HS-5 (cell line): ENCODE measurements around the gene ZMYND11.
"Not testable (repeated sequence)": the region's sequence is repeated elsewhere in the genome, so short reads cannot be mapped to it uniquely, and the experiment has no call there.

Experiments used
- DNase-seq: peaks from one replicate; pipeline ENCODE4 v3.0.0-alpha.2; 2012; ENCODE audit warnings: low read depth

Gene ZMYND11

DNA sequence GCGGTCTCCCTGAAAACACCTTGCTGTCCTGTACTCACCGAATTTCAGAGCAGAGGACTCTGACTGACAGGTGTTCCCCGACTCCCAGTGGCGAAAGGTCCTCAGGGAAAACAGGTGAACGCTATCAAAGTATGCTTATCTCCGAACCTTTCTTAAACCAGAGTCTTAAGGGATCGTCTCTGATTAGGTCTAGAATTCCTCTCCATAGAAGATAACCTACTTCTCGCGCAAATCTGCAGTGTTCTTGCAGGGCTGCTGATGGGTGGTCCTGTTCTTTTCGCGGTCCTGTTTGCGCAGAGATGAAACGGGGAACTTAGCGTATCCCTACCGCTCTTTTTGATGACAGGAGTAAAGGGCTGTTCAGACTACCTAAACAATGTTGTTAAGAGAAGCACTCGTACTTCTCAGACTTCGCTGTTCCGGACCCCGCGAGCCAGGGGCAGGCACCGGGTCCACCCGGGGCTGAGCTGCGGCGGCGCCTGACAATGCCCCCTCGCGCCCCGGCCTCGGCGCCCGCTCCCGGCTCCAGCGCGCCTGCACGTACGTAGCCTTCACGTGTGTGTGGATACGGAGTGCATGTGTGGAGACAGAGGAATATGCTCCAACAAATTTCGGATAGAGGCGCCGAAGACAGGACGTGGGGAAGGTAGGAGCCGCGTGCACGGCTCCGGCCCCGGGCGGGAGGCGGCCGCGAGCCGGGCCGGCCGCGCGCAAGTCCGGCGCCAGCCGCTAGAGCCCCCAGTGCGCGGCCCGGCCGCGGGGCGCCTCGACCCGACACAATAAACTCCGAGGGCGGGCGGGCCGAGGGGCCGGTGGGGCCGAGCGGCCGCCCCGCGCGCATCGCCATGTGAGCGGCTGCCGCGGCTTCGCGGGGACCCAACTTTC, 766 bp upstream of the ZMYND11 start:
- no peak for DNase-seq

DNA sequence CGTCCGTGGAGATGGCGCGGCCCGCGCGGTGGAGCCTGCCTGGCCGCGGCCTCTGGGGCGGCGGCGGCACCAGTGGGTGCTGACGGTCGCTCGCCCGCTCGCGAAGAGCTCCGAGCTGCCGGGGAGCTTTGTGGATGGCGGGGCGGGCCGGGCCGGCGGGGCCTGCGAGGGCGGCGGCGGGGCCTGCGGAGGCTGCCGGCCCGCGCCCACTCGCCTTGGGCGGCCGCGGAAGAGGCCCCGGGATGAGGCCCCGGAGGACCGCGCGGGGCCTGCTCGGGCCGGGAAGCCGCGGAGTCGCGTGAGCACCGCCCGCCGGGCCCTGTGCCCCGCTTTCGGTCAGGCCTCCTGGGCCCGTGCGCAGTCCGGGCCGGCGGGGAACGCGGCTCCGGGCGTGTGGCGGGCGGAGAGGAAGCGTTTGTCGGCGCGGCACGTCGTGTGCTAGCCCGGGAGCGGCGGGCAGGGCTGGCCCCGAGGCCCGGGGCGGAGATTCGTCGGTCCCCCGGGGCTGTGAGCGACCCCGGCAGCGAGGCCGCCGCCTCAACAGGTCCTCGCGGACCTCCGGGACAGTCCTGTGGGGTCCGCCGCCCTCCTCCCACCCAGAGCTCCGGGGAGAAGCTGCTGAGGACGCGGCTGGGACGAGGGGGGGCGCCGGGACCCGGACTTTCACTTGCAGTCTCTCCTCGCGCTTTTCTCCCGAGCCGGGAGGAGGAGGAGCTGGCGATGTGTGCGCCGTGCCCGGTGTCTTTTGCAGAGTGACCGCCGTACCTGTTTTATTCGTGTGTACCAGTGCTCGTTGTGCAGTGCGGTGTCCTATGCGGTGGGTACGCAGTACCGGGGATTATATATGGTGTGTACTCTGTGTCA, 578 bp downstream of the ZMYND11 start:
- no peak for DNase-seq

GRCh38 chr10:136465-136762, 1.2 kb downstream of the ZMYND11 start:
- no peak for DNase-seq

DNA sequence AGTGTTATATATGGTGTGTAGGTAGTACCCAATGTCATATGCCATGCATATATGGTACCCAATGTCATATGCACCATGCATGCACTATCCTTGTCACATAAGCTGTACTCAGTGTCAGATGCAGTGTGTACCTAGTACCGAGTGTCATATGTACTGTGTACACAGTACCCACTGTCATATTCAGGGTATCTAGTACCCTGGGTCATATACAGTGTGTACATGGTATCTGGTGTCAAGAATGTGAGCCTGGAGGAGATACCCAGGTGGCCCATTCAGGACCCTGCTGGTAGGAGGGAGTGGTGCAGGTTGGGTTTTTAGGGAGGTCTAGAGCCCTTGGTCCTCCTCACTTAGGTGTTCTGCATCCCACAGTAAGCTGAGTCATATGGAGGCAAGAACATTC, 1.8 kb downstream of the ZMYND11 start:
- DNase-seq, result no peak

- DNase-seq, result no peak
Measured at GRCh38 chr10:137606-138005, 2.4 kb downstream of the ZMYND11 start.

DNA sequence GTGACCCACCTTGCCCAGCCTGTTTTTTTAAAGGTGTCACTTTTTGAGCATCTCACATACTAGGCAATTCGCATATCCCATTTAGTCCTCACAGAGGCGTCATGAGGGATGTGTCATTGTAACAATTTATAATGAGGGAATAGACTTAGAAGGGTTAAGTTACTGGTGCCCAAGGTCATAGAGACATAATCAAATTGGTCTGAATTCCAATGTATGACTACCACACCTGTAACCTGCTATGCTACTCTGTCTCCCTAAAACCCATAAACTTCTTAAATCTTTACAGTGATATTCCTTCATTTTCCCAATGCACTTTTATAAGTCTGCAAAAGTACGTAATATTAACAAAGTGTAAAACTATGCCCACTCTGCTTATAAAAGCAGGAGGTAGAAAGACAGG, 7.1 kb downstream of the ZMYND11 start:
- no peak for DNase-seq

GRCh38 chr10:152915-153314, 17.7 kb downstream of the ZMYND11 start:
- DNase-seq, result no peak

GRCh38 chr10:154348-154747, 19.1 kb downstream of the ZMYND11 start:
- no peak for DNase-seq

GRCh38 chr10:167383-167782, 32.1 kb downstream of the ZMYND11 start:
- DNase-seq, result no peak

DNA sequence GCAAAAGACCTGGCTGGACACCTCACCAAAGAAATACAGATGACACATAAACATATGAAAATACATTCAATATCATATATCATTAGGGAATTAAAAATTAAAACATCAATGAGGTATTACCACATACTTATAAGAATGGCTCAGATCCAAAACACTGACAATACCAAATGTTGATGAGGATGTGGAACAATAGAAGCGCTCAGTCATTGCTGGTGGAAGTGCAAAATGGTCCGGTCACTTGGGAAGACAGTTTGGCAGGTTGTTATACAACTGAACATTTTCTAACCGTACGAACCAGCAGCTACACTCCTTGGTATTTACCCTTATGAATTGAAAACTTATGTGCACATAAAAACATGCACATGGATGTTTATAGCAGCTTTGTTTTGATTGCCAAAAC, 38.5 kb downstream of the ZMYND11 start:
- no peak for DNase-seq

DNA sequence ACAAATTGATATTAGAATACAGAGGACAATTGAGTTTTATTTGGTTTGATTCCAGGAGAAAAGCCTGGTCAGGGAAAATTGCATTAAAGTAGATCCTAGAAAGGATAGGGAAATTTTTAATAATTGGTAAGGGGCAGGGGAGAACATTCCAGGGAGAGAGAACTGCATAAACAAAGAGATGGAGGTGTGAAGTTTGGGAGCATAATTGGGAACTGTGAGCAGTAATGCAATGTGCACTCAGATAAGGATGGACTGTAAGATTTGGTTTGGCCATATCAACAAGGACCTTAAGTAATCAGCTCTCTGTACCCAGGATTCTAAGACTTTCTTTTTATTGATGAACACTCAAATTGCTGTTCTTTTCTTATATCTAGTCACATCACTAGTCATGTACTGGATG, 41.4 kb downstream of the ZMYND11 start:
- no peak for DNase-seq

DNA sequence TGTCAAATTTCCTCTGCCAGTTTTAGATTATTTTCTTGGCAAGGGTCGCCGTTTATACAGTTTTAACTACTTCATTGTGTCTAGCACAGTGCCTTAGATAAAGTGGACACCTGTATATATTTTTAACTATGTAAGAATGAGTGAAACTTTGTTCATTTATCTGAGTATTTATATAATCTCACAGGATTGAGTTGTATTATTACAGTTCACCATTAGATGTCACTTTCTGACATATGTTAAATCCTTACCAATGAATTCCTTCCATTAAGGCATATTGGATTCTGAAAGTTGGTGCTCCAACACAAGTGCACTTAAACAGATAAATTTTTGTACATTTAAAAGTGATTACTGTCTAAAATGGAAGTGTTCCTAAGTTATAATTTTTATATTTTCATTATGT, 43.0 kb downstream of the ZMYND11 start:
- no peak for DNase-seq

DNA sequence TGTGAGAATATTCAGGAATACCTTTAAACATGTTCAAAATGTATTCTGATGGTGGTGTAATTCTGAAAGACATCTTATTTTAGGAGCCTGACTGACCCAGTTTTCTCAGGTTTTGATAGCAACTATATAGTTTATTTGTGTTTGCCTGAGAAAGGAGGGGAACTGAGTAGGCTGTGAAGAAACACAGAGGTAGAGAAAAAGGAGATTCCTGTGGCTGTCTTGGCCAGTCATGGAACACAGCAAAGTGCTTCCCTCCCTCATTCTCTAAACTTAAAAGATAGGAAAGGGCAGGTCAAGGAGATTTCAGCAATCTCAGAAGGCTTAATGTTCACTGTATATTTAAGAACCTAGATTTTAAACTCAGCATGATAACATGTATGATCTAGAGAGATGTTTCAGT, 43.5 kb downstream of the ZMYND11 start:
- no peak for DNase-seq

DNA sequence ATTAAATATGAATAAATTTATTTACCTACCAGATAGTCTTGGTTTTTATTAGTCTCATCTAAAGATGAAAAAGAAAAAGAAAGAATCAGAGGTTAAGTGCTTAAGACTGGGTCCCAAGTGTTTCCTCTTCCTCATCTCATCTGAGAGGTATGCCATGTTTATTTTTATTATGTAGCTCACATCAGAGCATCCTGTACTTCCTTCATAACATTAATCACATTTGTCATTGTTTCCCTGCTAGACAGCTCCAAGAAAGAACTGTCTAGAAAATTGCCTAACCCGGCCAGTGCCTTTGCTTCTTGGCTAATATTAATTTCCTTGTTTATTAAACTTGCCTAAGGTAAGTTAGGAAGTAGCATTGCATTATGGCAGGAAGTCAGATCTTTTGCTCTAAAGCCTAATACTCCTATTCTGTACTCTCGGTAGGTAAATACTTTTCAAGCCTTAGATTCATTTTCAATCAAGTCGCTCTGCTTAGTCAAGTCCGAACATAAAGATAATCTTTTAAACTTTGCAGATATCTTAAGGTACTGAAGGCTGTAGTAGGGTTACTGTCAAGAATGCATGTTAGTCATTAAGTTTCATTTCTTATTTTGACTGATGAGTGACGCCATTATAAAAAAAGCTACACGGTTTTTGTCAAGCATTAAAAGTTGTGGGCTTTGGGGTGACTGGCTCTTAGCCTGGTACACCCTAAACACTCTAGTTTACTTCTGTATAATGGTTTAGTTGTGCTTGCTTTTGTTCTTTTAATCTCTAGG, 47.4 kb downstream of the ZMYND11 start:
- DNase-seq, result no peak

GRCh38 chr10:184174-184573, 48.9 kb downstream of the ZMYND11 start:
- DNase-seq, result no peak

DNA sequence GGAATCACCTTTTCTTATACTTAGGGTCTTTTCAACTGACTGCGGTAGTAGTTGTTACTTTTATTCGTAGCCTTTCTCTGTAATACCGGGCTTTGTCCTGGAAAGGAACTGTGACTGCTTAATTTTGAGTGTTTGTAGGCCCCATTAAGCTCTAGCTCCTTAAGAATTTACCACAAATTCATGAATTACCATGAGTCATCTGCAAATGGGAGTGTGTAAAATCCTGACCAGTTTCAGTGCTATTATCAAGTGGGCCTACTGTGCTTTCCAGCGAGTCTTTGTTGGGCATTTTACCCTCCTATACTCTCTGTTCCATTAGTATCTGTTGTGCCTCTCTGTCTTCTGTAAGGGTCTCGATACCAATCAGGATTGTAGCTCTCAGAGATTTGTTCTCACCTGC, 49.7 kb downstream of the ZMYND11 start:
- no peak for DNase-seq

GRCh38 chr10:185571-185970, 50.3 kb downstream of the ZMYND11 start:
- not testable (repeated sequence) for DNase-seq

DNA sequence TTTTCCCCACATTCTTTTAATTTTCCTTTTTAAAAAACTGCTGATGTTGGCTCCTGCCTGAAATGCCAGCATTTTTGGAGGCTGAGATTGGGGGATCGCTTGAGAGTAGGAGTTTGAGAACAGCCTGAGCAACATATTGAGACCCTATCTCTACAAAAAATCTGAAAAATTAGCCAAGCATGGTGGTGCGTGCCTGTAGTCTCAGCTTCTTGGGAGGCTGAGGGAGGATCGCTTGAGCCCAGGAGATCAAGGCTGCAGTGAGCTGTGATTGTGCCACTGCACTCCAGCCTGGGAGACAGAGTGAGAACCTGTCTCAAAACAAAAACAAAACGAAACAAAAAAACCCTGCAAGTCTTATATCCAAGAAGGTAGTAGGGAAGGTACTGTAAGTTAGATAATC, 51.7 kb downstream of the ZMYND11 start:
- DNase-seq, result no peak

DNA sequence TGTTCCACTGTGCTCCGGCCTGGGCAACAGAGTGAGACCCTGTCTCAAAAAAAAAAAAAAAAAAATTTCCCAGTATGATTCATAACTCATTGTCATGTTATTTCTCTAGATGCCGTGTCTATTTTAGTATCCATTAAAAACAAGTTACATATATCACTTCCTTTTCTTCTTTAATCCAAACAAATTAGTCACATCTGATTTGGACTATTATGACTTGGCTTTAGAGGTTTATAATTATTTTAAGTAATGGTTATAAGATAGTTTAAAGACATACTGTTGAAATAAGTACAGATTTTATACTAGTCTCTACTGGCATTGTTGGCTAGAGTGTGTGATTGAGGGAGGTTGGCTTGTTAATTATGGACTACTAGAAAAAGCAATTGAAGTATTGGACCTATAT, 53.3 kb downstream of the ZMYND11 start:
- no peak for DNase-seq

DNA sequence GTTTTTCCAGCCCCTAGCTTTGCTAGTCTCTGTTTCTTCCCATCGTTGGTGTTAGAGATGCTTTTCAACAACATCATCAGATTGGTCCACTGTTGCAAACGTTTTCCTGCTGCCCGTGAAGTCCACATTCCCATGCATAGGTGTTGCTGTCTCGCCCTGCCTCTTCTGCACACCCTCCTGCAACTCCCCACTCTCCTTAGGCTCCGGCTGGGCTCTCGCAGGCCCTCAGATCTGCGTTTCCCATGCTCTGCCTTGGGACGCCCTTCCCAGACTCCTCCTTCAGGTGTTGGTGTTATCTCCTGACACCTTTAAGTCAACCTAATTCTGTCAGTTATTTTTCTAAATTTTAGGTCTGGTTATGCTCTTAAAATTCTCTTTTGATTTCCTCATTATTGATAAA, 55.0 kb downstream of the ZMYND11 start:
- no peak for DNase-seq

DNA sequence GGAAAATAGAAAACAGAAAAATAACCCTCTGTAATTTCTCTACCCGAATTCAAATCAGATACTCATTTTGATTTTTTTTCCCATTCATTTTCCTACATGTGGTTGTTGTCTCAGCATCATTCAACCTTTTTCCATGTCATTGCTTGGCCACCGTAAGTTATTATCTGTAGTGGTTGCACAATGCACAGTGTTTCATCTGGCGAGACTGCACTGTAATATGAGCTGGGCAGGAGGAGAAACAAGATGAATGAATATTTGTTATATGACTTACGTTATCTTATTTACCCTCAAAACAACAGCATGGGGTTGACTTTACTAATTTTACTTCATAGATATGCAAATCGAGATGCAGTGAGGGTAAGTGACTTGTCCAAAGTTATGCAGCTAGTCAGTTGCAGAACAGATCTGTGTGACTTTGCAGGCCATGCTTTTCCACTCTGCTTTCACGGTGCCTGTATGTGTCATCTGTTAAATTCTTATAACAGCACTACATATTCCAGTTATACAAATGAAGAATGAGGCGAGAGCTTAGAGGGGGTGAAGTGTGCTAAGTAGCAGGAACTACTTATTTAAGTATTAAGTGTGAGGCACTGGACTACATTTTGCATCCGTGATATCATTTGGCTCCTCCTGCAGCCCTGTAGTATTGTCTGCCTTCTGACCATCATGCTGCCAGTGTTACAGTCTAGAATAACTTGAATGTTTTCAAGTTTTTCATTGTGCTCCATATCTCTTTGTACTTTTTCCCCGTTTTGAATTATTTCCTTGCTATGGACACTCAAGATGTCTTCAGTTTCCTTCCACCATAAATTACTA, 56.7 kb downstream of the ZMYND11 start:
- DNase-seq, result no peak

- DNase-seq, result no peak
Measured at GRCh38 chr10:194281-194680, 59.0 kb downstream of the ZMYND11 start.
